Smooth muscle cell (in vitro differentiated cells): ENCODE results near the gene SREBF2. TPM values are rescaled to one million over a fixed set of nuclear protein-coding genes. Genes with fewer than 3 reads are reported as not detected.

Experiments used
- DNase-seq: peaks from one replicate; lab custom pipeline; 2025; ENCODE audit not compliant: unreplicated experiment; lab: John Stamatoyannopoulos, UW
- H2AFZ ChIP-seq: fragments of 200-600 bp; sonication (generic); 2 replicates; pipeline ENCODE4 v1.6.0; 2016; ENCODE audit warnings: antibody characterized with exemption, low read depth, mild to moderate bottlenecking
- H3F3A ChIP-seq: fragments of 200-600 bp; sonication (generic); 2 replicates; pipeline ENCODE4 v1.6.0; 2017; ENCODE audit warnings: antibody characterized with exemption, low read depth
- H3K27ac ChIP-seq: fragments of 200-600 bp; sonication (generic); 2 replicates; pipeline ENCODE4 v1.5.1; 2016; ENCODE audit warnings: low read depth, mild to moderate bottlenecking
- H3K27me3 ChIP-seq: fragments of 200-600 bp; sonication (generic); 2 replicates; pipeline ENCODE4 v1.6.1; 2016; ENCODE audit warnings: low read depth, mild to moderate bottlenecking
- H3K36me3 ChIP-seq: fragments of 200-600 bp; sonication (generic); 2 replicates; pipeline ENCODE4 v1.5.1; 2016; ENCODE audit warnings: low read depth
- H3K4me1 ChIP-seq: fragments of 200-600 bp; sonication (generic); 2 replicates; pipeline ENCODE4 v1.5.1; 2016; ENCODE audit warnings: low read depth
- H3K4me2 ChIP-seq: fragments of 200-600 bp; sonication (generic); 2 replicates; pipeline ENCODE4 v1.6.0; 2016; ENCODE audit warnings: mild to moderate bottlenecking
- H3K4me3 ChIP-seq: fragments of 200-600 bp; sonication (generic); 2 replicates; pipeline ENCODE4 v1.5.1; 2016; ENCODE audit warnings: mild to moderate bottlenecking
- H3K79me2 ChIP-seq: fragments of 200-600 bp; sonication (generic); 2 replicates; pipeline ENCODE4 v1.6.0; 2016; ENCODE audit warnings: low read depth, mild to moderate bottlenecking
- H3K9ac ChIP-seq: fragments of 200-600 bp; sonication (generic); 2 replicates; pipeline ENCODE4 v1.6.0; 2016; ENCODE audit warnings: low read depth
- H3K9me3 ChIP-seq: fragments of 200-600 bp; sonication (generic); replicated peaks from 2 replicates; pipeline ENCODE4 v1.5.1; 2016; ENCODE audit warnings: low read depth
- H4K20me1 ChIP-seq: fragments of 200-600 bp; sonication (generic); 2 replicates; pipeline ENCODE4 v1.6.0; 2016; ENCODE audit warnings: low read depth
- CTCF ChIP-seq: fragments of 200-600 bp; sonication (generic); IDR thresholded peaks from 2 replicates; pipeline ENCODE4 v1.5.1; 2017; ENCODE audit warnings: borderline replicate concordance, mild to moderate bottlenecking, antibody characterized with exemption; ENCODE audit not compliant: insufficient read depth, poor library complexity, severe bottlenecking
- WGBS: methylation state at CpG from one replicate; pipeline ENCODE4 v1.1.7; 2016; ENCODE audit warnings: low lambda C conversion rate; 5-methylcytosine and 5-hydroxymethylcytosine counted together
- polyA plus RNA-seq: library from polyadenylated mRNA; unstranded; fragments of >200 nt; fragmentation: Nextera tagmentation; extraction: Ambion mirVana; gene quantifications from 2 replicates; pipeline ENCODE4 v1.2.1, GENCODE V29; 2016
- total RNA-seq: library from RNA; depleted of rRNA; stranded (reverse); fragments of >200 nt; gene quantifications from 2 replicates; pipeline ENCODE4 v1.2.3, GENCODE V29; 2014

The SREBF2 gene
- total and polyA plus RNA-seq, 2 experiments from 2014 or later, result 62.9 to 78.2 TPM

- WGBS, result 95% methylated on average over 3 of the region's 3 CpGs
- no peak for TF ChIP-seq CTCF
- H3K9ac ChIP-seq, result no peak overlapping the region
- H2AFZ ChIP-seq, result no peak overlapping the region
- no peaks in the 10 kb centered on the region for H3K9me3 ChIP-seq
- no peak overlapping the region for H3K4me2 ChIP-seq
- H3K27me3 ChIP-seq, result no peaks in the 10 kb centered on the region
- no peaks in the 10 kb centered on the region for H3F3A ChIP-seq
- H3K79me2 ChIP-seq, result no peaks in the 10 kb centered on the region
- H3K4me1 ChIP-seq, result no peaks in the 10 kb centered on the region
- no peak overlapping the region for H3K27ac ChIP-seq
- peaks cover 15% of the 10 kb centered on the region for H3K36me3 ChIP-seq
- no peak overlapping the region for H3K4me3 ChIP-seq
- H4K20me1 ChIP-seq, result peaks cover 75% of the 10 kb centered on the region
- DNase-seq, result no peak
These were observed 43.4 kb downstream of the SREBF2 start for GRCh38 chr22:41876275-41876674.

GRCh38 chr22:41876675-41877074, 43.8 kb downstream of the SREBF2 start:
- no peak overlapping the region for H3K27ac ChIP-seq
- H3K27me3 ChIP-seq, result no peaks in the 10 kb centered on the region
- H3K9ac ChIP-seq, result no peak overlapping the region
- peaks cover 77% of the 10 kb centered on the region for H4K20me1 ChIP-seq
- no peaks in the 10 kb centered on the region for H3F3A ChIP-seq
- peaks cover 14% of the 10 kb centered on the region for H3K36me3 ChIP-seq
- no peak for TF ChIP-seq CTCF
- H3K9me3 ChIP-seq, result no peaks in the 10 kb centered on the region
- H3K79me2 ChIP-seq, result no peaks in the 10 kb centered on the region
- no peak overlapping the region for H3K4me2 ChIP-seq
- H3K4me3 ChIP-seq, result no peak overlapping the region
- no peak overlapping the region for H2AFZ ChIP-seq
- H3K4me1 ChIP-seq, result no peaks in the 10 kb centered on the region
- no peak for DNase-seq

GRCh38 chr22:41880653-41881052, 47.7 kb downstream of the SREBF2 start:
- Histone ChIP-seq H2AFZ (no peak overlapping the region), H3K27ac (no peak overlapping the region), H3K4me1 (no peaks in the 10 kb centered on the region), H3K4me3 (no peak overlapping the region), H4K20me1 (peaks cover 52% of the 10 kb centered on the region), H3K9me3 (no peaks in the 10 kb centered on the region), H3K79me2 (no peaks in the 10 kb centered on the region), H3K36me3 (peaks cover 18% of the 10 kb centered on the region), H3K4me2 (no peak overlapping the region), H3F3A (no peaks in the 10 kb centered on the region), H3K9ac (no peak overlapping the region), H3K27me3 (no peaks in the 10 kb centered on the region)
- TF ChIP-seq CTCF, result no peak
- 97% methylated on average over 16 of the region's 16 CpGs for WGBS
- no peak for DNase-seq

GRCh38 chr22:41883400-41883799, 50.5 kb downstream of the SREBF2 start:
- WGBS, result 100% methylated on average over 2 of the region's 2 CpGs
- no peak for TF ChIP-seq CTCF
- Histone ChIP-seq H2AFZ (no peak overlapping the region), H3K27me3 (no peaks in the 10 kb centered on the region), H3K27ac (no peak overlapping the region), H3K4me3 (no peak overlapping the region), H4K20me1 (peaks cover 48% of the 10 kb centered on the region), H3K4me1 (no peaks in the 10 kb centered on the region), H3K9me3 (no peaks in the 10 kb centered on the region), H3K4me2 (no peak overlapping the region), H3K9ac (no peak overlapping the region), H3K36me3 (peaks cover 37% of the 10 kb centered on the region), H3F3A (no peaks in the 10 kb centered on the region), H3K79me2 (no peaks in the 10 kb centered on the region)
- no peak for DNase-seq
